BLaER1 treated with 17β-estradiol and CSF1 and Interleukin-3, amounts not matched to agents 10 nM and 100 nM (cell line): ENCODE measurements around the gene ZNF618.
A peak's percentile ranks its signal among the peaks of the same experiment; 100 is the strongest.

Source experiments
- H3K27ac ChIP-seq, 11 experiments: shearing (Covaris generic); formaldehyde crosslinking; 2 replicates each; pipeline ENCODE4 v1.8.1; 2022
- H3K27me3 ChIP-seq, 11 experiments: shearing (Covaris generic); formaldehyde crosslinking; 2 replicates each; pipeline ENCODE4 v1.8.1; 2022
- H3K36me3 ChIP-seq, 11 experiments: shearing (Covaris generic); formaldehyde crosslinking; 2 replicates each; pipeline ENCODE4 v1.8.1; 2022
- H3K4me1 ChIP-seq, 10 experiments: shearing (Covaris generic); formaldehyde crosslinking; 2 replicates each; pipeline ENCODE4 v1.8.1; 2022
- H3K4me2 ChIP-seq, 11 experiments: shearing (Covaris generic); formaldehyde crosslinking; 2 replicates each; pipeline ENCODE4 v1.8.1; 2022
- H3K4me3 ChIP-seq, 10 experiments: shearing (Covaris generic); formaldehyde crosslinking; 2 replicates each; pipeline ENCODE4 v1.8.1; 2022
- H3K9ac ChIP-seq, 11 experiments: shearing (Covaris generic); formaldehyde crosslinking; 2 replicates each; pipeline ENCODE4 v1.8.1; 2022
- H3K9me3 ChIP-seq, 11 experiments: shearing (Covaris generic); formaldehyde crosslinking; replicated peaks in 1 of 11; 2 replicates each; pipeline ENCODE4 v1.8.1; 2022
- H4K20me1 ChIP-seq, 11 experiments: shearing (Covaris generic); formaldehyde crosslinking; 2 replicates each; pipeline ENCODE4 v1.8.1; 2022
- Cebpa-rat ChIP-seq, 11 experiments: shearing (Covaris generic); IDR thresholded peaks; 2 replicates each; pipeline ENCODE4 v1.8.1; 2022

The ZNF618 gene

DNA sequence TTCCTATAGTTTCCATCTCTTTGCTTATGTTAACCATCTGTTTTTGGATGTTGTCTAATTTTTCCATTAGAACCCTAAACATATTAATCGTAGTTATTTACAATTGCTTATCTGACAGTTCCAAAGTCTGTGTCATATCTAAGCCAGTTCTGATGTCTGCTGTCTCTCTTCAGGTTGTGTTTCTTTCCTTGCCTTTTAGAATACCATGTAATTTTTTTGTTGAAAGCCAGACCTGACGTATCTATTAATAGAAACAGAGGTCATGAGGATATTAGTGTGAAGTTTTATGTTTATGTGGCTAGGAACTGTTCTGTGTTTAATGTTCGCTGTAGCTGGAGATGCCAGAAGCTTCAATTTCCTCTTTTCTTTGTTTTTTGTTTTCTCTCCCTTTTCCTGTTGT, 52.2 kb downstream of the ZNF618 start:
- Histone ChIP-seq H3K27ac (no peak overlapping the region), H3K4me3 (peak overlapping the region in 1 of 10 experiments; percentile 15; a peak in 1 of 20 replicates), H3K4me2 (no peak overlapping the region), H3K36me3 (peaks cover 27 to 60% (median 44%) of the 10 kb centered on the region in 11 experiments; a peak in 20 of 22 replicates), H3K4me1 (peaks cover 5 to 12% (median 10%) of the 10 kb centered on the region in 10 experiments; a peak in 14 of 20 replicates), H3K27me3 (no peaks in the 10 kb centered on the region), H3K9ac (no peak overlapping the region), H4K20me1 (peaks cover 0 to 16% (median 8%) of the 10 kb centered on the region in 11 experiments; a peak in 6 of 22 replicates), H3K9me3 (peaks cover 67 to 73% (median 69%) of the 10 kb centered on the region in 11 experiments)
- no peak for TF ChIP-seq Cebpa-rat (IDR thresholded peaks at IDR 0.05)

DNA sequence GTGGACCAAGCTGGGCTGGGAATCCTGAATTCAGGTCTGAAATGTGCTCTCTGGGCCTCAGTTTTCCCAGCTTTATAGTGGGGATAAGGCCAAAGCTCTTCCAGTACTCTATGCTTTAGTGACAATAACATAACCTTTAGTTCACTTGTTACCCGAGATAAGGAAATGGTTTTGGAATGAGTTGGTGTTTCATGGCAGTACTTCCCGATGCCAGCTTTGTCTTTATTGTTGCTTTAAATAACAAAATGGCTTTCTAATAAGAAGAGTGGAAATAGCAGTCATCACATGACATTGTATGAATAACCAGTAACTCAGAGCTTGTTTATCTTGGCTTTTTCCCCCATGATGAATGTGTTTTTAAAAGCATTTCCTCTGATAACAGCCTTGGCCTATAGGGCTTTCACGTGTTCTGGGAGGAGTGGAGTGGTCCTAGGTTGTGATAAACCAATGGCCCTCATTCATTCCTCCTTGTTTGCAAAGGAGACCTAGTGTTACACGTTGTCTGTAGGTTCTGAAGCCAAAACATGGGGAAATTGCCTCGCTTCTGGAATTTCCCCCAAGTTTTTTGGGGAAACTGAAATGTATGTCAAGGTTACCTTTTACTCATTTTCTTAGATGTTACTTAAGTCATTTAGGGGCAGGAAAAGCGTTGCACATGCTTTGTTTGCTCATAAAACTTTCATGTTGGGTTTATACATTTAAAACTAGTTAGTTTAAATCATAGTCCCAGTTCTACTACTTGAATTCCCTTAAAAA, 53.7 kb downstream of the ZNF618 start:
- Histone ChIP-seq H3K27ac (no peak overlapping the region), H3K9me3 (peaks cover 52 to 58% (median 53%) of the 10 kb centered on the region in 11 experiments), H3K4me2 (no peak overlapping the region), H4K20me1 (peaks cover 0 to 30% (median 15%) of the 10 kb centered on the region in 11 experiments; a peak in 9 of 22 replicates), H3K9ac (no peak overlapping the region), H3K36me3 (peaks cover 22 to 52% (median 41%) of the 10 kb centered on the region in 11 experiments; a peak in 20 of 22 replicates), H3K4me3 (no peak overlapping the region), H3K4me1 (peaks cover 5 to 16% (median 13%) of the 10 kb centered on the region in 10 experiments; a peak in 15 of 20 replicates), H3K27me3 (no peaks in the 10 kb centered on the region)
- no peak for TF ChIP-seq Cebpa-rat (IDR thresholded peaks at IDR 0.05)

DNA sequence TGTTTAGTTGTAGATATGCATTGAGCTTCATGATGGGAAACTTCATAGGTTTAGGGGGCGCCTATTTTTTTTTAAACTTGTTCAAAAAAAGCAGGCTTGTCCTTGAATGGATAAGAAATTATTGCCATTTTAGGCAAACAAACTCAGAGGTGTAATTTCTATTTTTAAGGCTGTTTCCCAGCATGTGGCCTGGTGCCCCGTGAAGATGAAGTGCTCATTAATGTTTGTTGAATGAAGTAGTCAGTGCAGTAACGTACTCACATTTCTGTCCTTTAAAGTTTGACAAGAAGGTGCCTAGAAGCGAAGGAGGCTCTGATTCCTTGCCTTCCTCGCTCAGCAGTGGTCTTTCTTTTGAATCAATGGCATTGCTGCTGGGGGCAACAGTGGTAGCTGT, 54.3 kb downstream of the ZNF618 start:
- H3K4me2 ChIP-seq: no peak overlapping the region
- TF ChIP-seq Cebpa-rat (IDR thresholded peaks at IDR 0.05): no peak
- H3K27ac ChIP-seq: no peak overlapping the region
- H3K27me3 ChIP-seq: no peaks in the 10 kb centered on the region
- H3K4me1 ChIP-seq: peaks cover 5 to 22% (median 15%) of the 10 kb centered on the region in 10 experiments; a peak in 15 of 20 replicates
- no peak overlapping the region for H3K9ac ChIP-seq
- no peak overlapping the region for H3K4me3 ChIP-seq
- peaks cover 22 to 52% (median 42%) of the 10 kb centered on the region in 11 experiments; a peak in 20 of 22 replicates for H3K36me3 ChIP-seq
- peaks cover 0 to 36% (median 21%) of the 10 kb centered on the region in 11 experiments; a peak in 10 of 22 replicates for H4K20me1 ChIP-seq
- peaks cover 46 to 52% (median 48%) of the 10 kb centered on the region in 11 experiments for H3K9me3 ChIP-seq

DNA sequence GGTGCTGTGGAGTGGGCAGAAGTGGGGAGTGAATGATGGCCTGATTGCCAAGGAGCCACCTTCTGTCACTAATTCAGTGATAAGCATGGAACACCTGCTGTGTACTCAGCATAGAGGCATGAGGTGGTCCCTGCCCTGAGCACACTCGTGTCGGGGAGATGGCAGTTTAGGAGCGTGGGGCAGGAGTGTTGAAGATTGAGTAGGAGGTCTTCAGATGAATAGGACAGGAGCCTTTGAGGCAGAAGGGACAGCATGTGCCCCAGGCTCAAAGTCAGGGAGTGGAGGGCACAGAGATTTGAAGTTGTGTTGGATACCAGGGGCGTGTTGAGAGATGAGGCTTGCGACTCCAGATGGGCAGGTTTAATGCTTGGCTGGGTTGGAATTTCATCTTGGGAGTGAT, 55.0 kb downstream of the ZNF618 start:
- H3K4me2 ChIP-seq: no peak overlapping the region
- peaks cover 22 to 49% (median 38%) of the 10 kb centered on the region in 11 experiments; a peak in 20 of 22 replicates for H3K36me3 ChIP-seq
- no peak overlapping the region for H3K9ac ChIP-seq
- H3K4me1 ChIP-seq: peaks cover 5 to 30% (median 20%) of the 10 kb centered on the region in 10 experiments; a peak in 16 of 20 replicates
- H3K4me3 ChIP-seq: no peak overlapping the region
- H4K20me1 ChIP-seq: peaks cover 0 to 44% (median 27%) of the 10 kb centered on the region in 11 experiments; a peak in 10 of 22 replicates
- H3K9me3 ChIP-seq: peaks cover 38 to 44% (median 40%) of the 10 kb centered on the region in 11 experiments
- H3K27ac ChIP-seq: no peak overlapping the region
- TF ChIP-seq Cebpa-rat (IDR thresholded peaks at IDR 0.05): no peak
- H3K27me3 ChIP-seq: no peaks in the 10 kb centered on the region

DNA sequence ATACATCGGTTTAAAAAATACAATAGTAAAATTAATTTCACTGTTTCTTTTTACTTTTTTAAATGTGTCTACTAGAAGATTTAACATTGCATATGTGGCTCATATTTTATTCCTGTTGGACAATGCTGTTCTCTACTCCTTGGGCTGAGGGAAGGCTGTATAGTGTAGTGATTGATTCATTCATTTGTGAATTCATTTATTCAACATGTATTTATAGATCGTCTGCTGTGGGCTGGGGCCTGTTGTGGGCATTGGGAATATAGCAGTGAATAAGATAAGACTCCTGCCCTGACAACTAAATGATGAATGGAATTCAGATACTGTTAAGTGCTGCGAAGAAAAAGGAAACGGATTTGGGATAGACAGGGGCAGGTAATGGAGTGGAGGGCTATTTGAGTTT, 55.7 kb downstream of the ZNF618 start:
- H3K4me2 ChIP-seq: no peak overlapping the region
- H3K36me3 ChIP-seq: peaks cover 22 to 44% (median 32%) of the 10 kb centered on the region in 11 experiments; a peak in 20 of 22 replicates
- no peak overlapping the region for H3K4me3 ChIP-seq
- H4K20me1 ChIP-seq: peaks cover 0 to 47% (median 27%) of the 10 kb centered on the region in 11 experiments; a peak in 10 of 22 replicates
- H3K27me3 ChIP-seq: no peaks in the 10 kb centered on the region
- H3K27ac ChIP-seq: no peak overlapping the region
- peaks cover 5 to 36% (median 26%) of the 10 kb centered on the region in 10 experiments; a peak in 18 of 20 replicates for H3K4me1 ChIP-seq
- TF ChIP-seq Cebpa-rat (IDR thresholded peaks at IDR 0.05): no peak
- H3K9ac ChIP-seq: no peak overlapping the region
- peaks cover 32 to 38% (median 34%) of the 10 kb centered on the region in 11 experiments for H3K9me3 ChIP-seq

DNA sequence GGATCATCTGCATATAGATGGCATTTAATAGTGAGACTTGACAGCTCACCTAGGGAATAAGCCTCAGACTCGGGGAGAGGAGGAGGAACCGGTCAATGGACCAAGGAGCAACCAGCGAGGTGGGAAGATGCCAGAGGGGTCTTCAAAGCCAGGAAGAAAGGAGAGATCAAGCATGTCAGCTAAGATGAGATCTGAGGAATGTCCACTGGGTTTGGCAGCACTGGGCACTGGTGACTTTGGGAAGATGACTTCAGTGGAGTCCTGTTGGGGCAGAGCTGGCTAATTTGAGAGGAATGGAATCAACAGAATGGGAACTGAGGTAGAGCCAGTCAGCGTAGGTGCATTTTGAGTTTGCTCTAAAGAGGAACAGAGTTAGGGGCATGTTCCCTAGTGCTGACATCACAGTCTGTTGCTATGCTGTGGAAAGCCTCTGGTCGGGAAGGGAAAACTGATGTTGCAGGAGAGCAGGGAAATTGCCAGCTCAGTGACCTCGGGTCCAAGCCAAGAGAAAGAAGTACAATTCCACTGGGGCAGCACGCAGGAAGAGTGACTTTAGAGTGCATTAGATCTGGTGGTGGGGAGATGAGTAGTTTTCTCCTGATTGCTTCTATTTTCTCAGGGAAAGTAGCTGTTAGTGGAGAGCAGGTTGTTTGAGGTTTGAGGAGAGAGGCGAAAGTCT, 56.9 kb downstream of the ZNF618 start:
- Histone ChIP-seq H3K27me3 (no peaks in the 10 kb centered on the region), H4K20me1 (peaks cover 0 to 47% (median 27%) of the 10 kb centered on the region in 11 experiments; a peak in 10 of 22 replicates), H3K4me3 (no peak overlapping the region), H3K4me1 (peaks cover 5 to 44% (median 32%) of the 10 kb centered on the region in 10 experiments; a peak in 18 of 20 replicates), H3K4me2 (peak overlapping the region in 8 of 11 experiments; percentile 5 to 38 (median 22); a peak in 10 of 22 replicates), H3K9me3 (peaks cover 20 to 26% (median 22%) of the 10 kb centered on the region in 11 experiments), H3K27ac (peak overlapping the region in 1 of 11 experiments; percentile 3; a peak in 1 of 22 replicates), H3K36me3 (peaks cover 10 to 34% (median 21%) of the 10 kb centered on the region in 11 experiments; a peak in 20 of 22 replicates), H3K9ac (no peak overlapping the region)
- no peak for TF ChIP-seq Cebpa-rat (IDR thresholded peaks at IDR 0.05)

DNA sequence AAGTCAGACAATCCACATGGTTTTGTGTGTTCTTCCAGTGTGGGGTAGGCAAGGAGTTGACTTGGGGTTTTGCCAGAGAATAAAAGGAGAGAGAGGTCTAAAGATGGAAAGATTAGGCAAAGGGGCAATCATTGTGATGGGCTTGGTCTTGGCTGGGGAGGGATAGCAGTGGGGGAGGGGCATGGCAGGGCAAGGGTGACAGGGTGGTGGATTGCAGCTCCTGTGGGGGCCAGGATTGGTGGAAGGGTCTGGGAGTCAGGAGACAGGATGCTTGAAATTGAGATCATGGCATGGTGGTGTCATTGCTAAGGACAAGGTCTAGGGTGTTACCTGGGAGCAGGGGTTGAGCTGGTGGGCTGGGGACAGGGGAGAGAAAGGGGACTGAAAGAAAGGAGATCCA, 57.6 kb downstream of the ZNF618 start:
- no peak for TF ChIP-seq Cebpa-rat (IDR thresholded peaks at IDR 0.05)
- Histone ChIP-seq H3K27me3 (no peaks in the 10 kb centered on the region), H4K20me1 (peaks cover 0 to 47% (median 27%) of the 10 kb centered on the region in 11 experiments; a peak in 10 of 22 replicates), H3K36me3 (peaks cover 4 to 34% (median 18%) of the 10 kb centered on the region in 11 experiments; a peak in 20 of 22 replicates), H3K9me3 (peaks cover 17 to 26% (median 22%) of the 10 kb centered on the region in 11 experiments), H3K27ac (peak overlapping the region in 1 of 11 experiments; percentile 3; a peak in 1 of 22 replicates), H3K4me3 (no peak overlapping the region), H3K9ac (no peak overlapping the region), H3K4me1 (peaks cover 5 to 44% (median 32%) of the 10 kb centered on the region in 10 experiments; a peak in 18 of 20 replicates), H3K4me2 (peak overlapping the region in 6 of 11 experiments; percentile 9 to 38 (median 23); a peak in 2 of 22 replicates)

DNA sequence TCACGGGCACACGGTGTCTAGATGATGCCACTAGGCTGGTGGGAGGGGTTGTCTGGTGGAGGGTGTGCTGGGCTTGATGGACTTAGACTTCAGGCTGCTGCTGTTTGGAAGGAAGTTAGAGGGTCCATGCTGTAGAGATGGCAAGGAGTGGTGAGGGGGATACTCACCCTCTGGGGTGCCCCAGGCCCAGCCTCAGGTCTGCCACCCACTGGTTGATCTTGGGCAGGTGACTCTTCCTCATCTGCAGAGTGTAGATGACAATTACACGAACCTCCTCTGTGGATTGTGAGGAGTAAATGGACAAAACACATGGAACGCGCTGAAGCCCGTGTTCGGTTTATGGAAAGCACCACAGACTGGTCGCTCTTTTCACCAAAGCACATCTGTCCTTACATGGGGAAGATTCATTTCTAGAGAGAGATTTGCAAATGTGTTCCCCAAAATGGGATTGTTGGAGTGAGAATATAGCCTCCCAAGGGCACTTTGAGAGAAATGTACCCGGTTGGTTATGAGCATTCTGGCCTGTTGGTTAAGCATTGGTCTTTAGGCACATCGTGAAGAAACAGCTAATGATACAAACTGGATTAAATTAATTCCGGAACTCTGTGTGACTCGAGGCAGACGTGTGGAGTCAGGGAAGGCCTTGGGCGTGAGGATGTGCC, 58.2 kb downstream of the ZNF618 start:
- peaks cover 0 to 47% (median 27%) of the 10 kb centered on the region in 11 experiments; a peak in 10 of 22 replicates for H4K20me1 ChIP-seq

More for the DNA sequence above, 58.2 kb downstream of the ZNF618 start:
- H3K27me3 ChIP-seq: no peaks in the 10 kb centered on the region
- no peak overlapping the region for H3K9ac ChIP-seq
- H3K9me3 ChIP-seq: peaks cover 17 to 26% (median 22%) of the 10 kb centered on the region in 11 experiments
- no peak overlapping the region for H3K4me3 ChIP-seq
- no peak overlapping the region for H3K4me2 ChIP-seq
- H3K4me1 ChIP-seq: peaks cover 5 to 44% (median 32%) of the 10 kb centered on the region in 10 experiments; a peak in 18 of 20 replicates
- no peak for TF ChIP-seq Cebpa-rat (IDR thresholded peaks at IDR 0.05)
- peaks cover 0 to 31% (median 15%) of the 10 kb centered on the region in 11 experiments; a peak in 18 of 22 replicates for H3K36me3 ChIP-seq
- H3K27ac ChIP-seq: no peak overlapping the region
